ENCODE results near the gene SELPLG. TPM values are rescaled to one million over a fixed set of nuclear protein-coding genes. Genes with fewer than 3 reads are reported as not detected.

SELPLG gene
- total RNA-seq, 4 donors from 2014 or later, result 0.19 to 5.0 (median 2.6) TPM

GRCh38 chr12:108610336-108610815 is 23.3 kb downstream of the SELPLG start:
- DNase-seq, result no peak
- Histone ChIP-seq H3K4me3 (no peak overlapping the region), H3K36me3 (no peaks in the 10 kb centered on the region), H3K9me3 (no peaks in the 10 kb centered on the region), H3K27ac (no peak overlapping the region), H3K4me1 (no peaks in the 10 kb centered on the region), H3K27me3 (no peaks in the 10 kb centered on the region)
- intact Hi-C loops (cut with DNase I; ENCODE audit: low total_unique reads) (no loop called here), in situ Hi-C loops (cut with MboI; ENCODE audit: low sequenced_read_pairs in 4 of 4) (no loop called here)
- TF ChIP-seq CTCF (IDR thresholded peaks at IDR 0.05 in 4 of 5, conservative IDR thresholded peaks at IDR 0.05 in 1 of 5) (no peak), POLR2A (IDR thresholded peaks at IDR 0.05) (no peak)
- ATAC-seq, result no peak

- Histone ChIP-seq H3K4me1 (no peaks in the 10 kb centered on the region), H3K36me3 (no peaks in the 10 kb centered on the region), H3K27ac (no peak overlapping the region), H3K4me3 (no peak overlapping the region), H3K27me3 (no peaks in the 10 kb centered on the region), H3K9me3 (no peaks in the 10 kb centered on the region)
- DNase-seq (peak; percentile 26 to 45), ATAC-seq (peak; percentile 18 to 49)
- TF ChIP-seq CTCF (IDR thresholded peaks at IDR 0.05 in 4 of 5, conservative IDR thresholded peaks at IDR 0.05 in 1 of 5) (no peak), POLR2A (IDR thresholded peaks at IDR 0.05) (no peak)
- intact Hi-C loops (cut with DNase I; ENCODE audit: low total_unique reads) (no loop called here), in situ Hi-C loops (cut with MboI; ENCODE audit: low sequenced_read_pairs in 4 of 4) (no loop called here)
Measured at GRCh38 chr12:108609537-108610335, 24.0 kb downstream of the SELPLG start.

GRCh38 chr12:108608616-108609015 is 25.1 kb downstream of the SELPLG start:
- Histone ChIP-seq H3K27ac (no peak overlapping the region), H3K9me3 (no peaks in the 10 kb centered on the region), H3K4me3 (no peak overlapping the region), H3K4me1 (no peaks in the 10 kb centered on the region), H3K27me3 (no peaks in the 10 kb centered on the region), H3K36me3 (no peaks in the 10 kb centered on the region)
- in situ Hi-C loops (cut with MboI; ENCODE audit: low sequenced_read_pairs in 4 of 4) (no loop called here), intact Hi-C loops (cut with DNase I; ENCODE audit: low total_unique reads) (no loop called here)
- ATAC-seq, result no peak
- no peak for DNase-seq
- TF ChIP-seq POLR2A (IDR thresholded peaks at IDR 0.05) (no peak), CTCF (IDR thresholded peaks at IDR 0.05 in 4 of 5, conservative IDR thresholded peaks at IDR 0.05 in 1 of 5) (no peak)

GRCh38 chr12:108607981-108608600 is 25.6 kb downstream of the SELPLG start:
- Histone ChIP-seq H3K9me3 (no peaks in the 10 kb centered on the region), H3K4me1 (no peaks in the 10 kb centered on the region), H3K4me3 (no peak overlapping the region), H3K27me3 (no peaks in the 10 kb centered on the region), H3K27ac (no peak overlapping the region), H3K36me3 (no peaks in the 10 kb centered on the region)
- intact Hi-C loops (cut with DNase I; ENCODE audit: low total_unique reads) (no loop called here), in situ Hi-C loops (cut with MboI; ENCODE audit: low sequenced_read_pairs in 4 of 4) (no loop called here)
- TF ChIP-seq CTCF (IDR thresholded peaks at IDR 0.05 in 4 of 5, conservative IDR thresholded peaks at IDR 0.05 in 1 of 5) (no peak), POLR2A (IDR thresholded peaks at IDR 0.05) (no peak)
- DNase-seq (no peak), ATAC-seq (no peak)
